HG03469 (cell line): ENCODE data around the gene TRPC1.

Experiments
- ATAC-seq: cut with Tn5 transposase; IDR thresholded peaks from one replicate; pipeline ENCODE4 v1.9.1; 2021; ENCODE audit warnings: mild to moderate bottlenecking, moderate library complexity, moderate number of reproducible peaks; ENCODE audit not compliant: unreplicated experiment

Gene TRPC1

DNA sequence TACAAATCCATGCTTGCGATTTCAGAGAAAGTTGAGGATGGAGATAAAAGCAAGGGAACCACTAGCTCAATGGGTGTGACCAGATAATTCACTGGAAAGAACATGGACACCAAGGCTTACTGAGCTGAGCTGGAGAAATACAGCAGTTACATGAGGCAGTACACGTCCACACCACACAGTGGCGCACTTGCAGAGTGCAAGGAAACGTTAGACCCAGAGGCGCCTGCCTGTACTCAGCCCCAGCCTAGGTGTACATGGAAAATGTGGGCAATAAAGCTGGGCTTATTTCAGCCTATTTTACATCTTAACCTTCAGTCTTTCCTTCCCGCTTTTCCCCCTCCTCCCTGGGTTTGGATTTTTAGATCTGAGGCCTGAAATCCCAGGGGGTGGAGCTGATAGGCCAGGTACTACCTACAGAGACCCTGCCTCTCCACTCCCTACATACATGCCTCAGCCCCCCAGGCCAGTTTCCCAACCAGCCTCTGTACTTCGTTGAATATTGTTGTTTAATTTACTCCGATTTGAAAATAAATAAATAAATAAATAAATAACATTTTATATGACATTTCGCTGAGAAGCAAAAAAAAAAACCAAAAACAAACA is 105.0 kb downstream of the TRPC1 start:
- peak; percentile 98 for ATAC-seq

DNA sequence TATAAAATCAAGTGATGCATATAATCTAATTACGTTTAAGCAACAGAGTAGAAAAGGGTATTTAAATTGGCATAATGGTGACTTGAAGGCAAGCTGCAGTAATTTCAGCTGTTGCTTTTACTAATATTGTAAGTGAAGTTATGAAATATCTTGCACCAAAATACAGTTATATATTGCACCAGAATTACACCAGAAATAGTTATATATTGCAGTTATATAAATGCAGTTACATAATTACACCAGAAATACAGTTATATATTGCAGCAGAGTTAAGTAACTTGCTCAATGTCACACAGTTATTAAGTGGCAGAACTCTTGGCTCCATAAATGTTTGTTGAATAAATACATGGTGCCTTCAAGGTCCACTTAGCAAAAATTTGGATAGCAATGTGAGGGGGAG is 113.7 kb downstream of the TRPC1 start:
- ATAC-seq: no peak

DNA sequence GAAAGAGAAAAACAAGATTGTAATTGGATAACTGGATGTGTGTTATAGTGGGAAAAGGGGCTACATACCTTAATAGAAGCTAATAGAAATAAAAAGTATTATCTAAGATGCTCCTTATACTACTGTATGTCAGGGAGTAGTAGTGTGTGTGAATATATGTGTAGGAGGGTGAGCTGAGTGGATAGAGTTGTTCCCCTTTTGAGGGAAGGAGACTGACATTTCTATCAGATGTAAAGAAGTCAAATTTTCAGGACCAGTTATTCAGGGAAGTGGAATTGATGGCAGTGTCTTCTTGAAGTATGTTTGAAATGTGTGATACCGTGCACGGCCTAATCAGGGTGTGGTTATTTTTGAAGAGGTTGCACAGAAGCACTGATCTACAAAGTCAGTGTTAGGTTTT is 116.0 kb downstream of the TRPC1 start:
- no peak for ATAC-seq

DNA sequence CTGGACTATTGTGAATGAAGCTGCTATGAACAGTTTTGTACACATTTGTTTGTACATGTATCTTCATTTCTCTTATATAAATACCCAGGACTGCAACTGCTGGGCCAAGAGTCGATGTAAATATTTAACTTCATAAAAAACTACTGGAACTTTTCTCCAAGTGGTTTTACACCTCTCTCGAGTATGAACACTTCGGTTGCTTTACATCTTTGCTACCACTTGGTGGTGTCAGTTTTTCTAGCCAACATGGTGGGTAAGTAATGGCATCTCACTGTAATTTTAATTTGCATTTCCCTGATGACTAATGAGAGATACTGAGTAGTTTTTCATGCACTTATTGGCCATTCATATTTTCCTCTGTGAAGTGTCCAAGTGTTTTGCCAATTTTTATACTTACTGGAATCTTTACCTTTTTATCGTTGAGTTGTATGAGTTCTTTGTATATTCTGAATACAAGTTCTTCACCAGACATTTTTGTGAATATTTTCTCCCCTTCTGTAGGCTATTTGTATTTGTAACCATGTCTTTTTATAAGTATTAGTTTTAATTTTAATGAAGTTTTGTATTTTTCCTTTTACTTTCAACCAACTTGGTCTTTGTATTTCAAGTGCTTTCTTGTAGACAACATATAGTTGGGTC is 120.6 kb downstream of the TRPC1 start:
- ATAC-seq: no peak

DNA sequence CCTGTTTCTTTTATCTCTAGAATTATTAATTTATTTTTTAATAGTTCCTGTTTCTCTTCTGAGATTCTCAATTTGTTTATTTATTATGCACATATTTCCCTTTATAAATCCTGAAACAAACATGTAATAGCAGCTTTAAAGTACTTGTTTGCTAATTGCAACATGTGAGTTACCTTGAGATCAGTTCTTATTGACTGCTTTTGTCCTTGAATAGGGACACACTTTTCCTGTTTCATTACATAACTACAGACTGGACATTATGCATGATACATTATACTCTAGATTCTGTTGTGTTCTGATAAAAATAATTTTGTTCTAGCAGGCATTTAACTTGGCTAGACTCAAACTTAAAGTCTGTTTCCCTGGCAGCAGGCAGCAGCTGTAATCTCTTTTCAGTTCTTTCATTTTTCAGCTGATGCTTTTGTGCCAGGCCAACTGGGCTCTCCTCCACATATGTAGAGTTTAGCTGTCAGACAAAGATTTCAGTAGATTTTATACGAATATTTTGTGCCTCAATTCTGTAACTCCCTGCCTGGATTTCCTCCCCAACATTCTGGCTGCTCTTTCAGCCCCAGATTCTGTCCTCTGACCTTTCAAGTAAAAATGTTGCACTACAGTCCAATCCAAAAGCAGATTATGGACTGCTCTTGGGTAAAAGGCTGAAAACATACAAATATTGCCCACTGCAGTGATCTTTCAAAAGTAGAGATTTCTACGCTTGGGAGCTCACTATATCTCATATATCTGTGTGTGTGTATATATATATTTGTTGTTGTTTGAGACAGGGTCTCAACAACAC is 123.1 kb downstream of the TRPC1 start:
- ATAC-seq: no peak

GRCh38 chr3:142849148-142849547 is 125.3 kb downstream of the TRPC1 start:
- ATAC-seq: no peak

DNA sequence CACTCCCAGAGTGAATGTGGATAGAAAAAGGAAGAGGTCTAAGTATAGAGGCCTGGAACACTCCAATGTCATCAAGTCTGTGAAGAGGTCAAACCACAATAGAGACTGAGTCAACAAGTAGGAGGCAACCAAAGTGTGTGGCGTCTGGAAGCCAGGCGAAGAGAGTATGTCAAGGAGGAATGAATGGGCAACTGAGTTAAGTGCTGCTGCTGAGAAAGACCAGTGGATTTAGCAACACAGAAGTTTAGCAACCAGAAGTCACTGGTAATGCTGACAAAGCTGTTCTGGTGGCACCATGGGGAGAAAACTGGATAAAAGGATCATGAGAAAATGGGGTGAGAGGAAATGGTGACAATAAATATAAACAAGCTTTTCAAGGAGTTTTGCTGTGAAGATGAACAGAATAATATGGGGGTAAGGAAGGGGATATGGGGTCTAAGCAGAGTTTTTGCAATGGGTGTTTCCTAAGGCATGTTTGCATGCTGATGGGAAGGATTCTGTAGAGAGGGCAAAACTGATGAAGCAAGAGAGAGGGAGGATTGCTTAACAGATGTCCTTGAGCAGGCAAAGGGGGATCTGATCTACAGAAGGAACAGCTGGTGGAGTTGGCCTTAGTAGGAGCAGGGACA is 126.7 kb downstream of the TRPC1 start:
- ATAC-seq: no peak

GRCh38 chr3:142852009-142852408 is 128.2 kb downstream of the TRPC1 start:
- no peak for ATAC-seq

DNA sequence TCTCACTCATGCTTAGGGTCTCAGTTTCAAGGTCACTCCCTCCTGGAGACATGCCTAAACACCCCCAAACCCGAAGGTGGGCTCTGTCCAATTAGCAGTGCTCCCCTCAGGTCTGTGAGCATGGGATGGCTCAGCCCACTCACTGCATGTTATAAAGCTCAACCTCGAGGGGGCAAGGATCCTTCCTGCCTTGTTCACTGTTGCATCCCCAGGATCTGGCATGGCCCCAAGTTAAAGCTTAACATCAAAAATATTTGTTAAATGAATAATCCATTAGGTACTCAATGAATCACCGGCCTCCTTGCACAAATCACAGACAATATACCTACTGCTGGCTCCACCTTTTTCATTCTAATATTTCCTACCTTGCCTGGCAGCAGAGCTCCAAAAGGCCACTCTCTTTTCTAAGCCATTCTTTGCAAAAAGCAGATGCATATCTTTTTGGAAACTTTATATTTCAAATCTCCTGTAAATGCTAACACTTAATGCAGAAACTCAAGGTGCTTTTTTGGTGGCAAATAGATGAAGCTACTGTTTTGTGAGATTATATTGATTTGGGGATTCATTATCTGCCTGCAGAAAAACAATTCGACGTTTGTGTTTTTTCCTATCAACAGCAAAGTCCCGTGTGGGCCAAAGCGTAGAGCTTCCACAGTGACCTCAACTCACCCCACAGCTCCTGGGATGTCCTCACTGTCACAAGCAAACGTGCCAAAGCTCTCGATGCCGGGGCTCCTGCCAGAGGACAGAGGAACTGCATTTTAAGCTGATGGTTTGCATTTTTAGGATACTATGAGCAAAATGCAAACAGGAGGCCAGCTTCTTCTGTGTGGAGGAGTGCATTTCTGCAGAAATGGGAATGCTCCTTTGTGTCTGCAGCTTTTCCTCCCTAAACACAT is 129.7 kb downstream of the TRPC1 start:
- no peak for ATAC-seq

GRCh38 chr3:142857056-142857455 is 133.2 kb downstream of the TRPC1 start:
- ATAC-seq: no peak
